NOMO-1 (cell line): ENCODE measurements around the gene KDF1.

ENCODE experiments used
- DNase-seq, 2 experiments: peaks; one replicate each; lab custom pipeline; 2025; ENCODE audit not compliant: unreplicated experiment in 2 of 2; lab: John Stamatoyannopoulos, UW

The KDF1 gene

GRCh38 chr1:26921540-26922430 lies 38.5 kb downstream of the KDF1 start, which contains the start of gene NUDC:
Gene NUDC, plus strand, starts transcription at chr1:26921743. Its CDS starts 106 bp downstream, at chr1:26921849.
- peak; percentile 96 to 97 for DNase-seq

GRCh38 chr1:26921126-26921539 lies 39.1 kb downstream of the KDF1 start:
- DNase-seq: no peak

GRCh38 chr1:26915204-26915842 lies 44.9 kb downstream of the KDF1 start:
- DNase-seq: no peak

GRCh38 chr1:26913754-26914619 lies 46.3 kb downstream of the KDF1 start, which contains the start of gene NR0B2:
Gene NR0B2, minus strand, starts transcription at chr1:26913975. Its CDS starts 35 bp downstream, at chr1:26913940.
- DNase-seq: no peak

GRCh38 chr1:26913389-26913753 lies 46.9 kb downstream of the KDF1 start:
- DNase-seq: no peak

GRCh38 chr1:26912147-26912490 lies 48.1 kb downstream of the KDF1 start:
- no peak for DNase-seq

GRCh38 chr1:26911399-26912146 lies 48.7 kb downstream of the KDF1 start:
- no peak for DNase-seq

- DNase-seq: no peak
Measured at GRCh38 chr1:26910343-26911160, 49.7 kb downstream of the KDF1 start.

- no peak for DNase-seq
Measured at GRCh38 chr1:26909951-26910342, 50.3 kb downstream of the KDF1 start.

GRCh38 chr1:26907071-26907917 lies 53.0 kb downstream of the KDF1 start:
- no peak for DNase-seq

- peak; percentile 8 to 44 for DNase-seq
Measured at GRCh38 chr1:26900815-26901511, 59.3 kb downstream of the KDF1 start.

- DNase-seq: peak; percentile 51 to 78
Measured at GRCh38 chr1:26900001-26900814, 60.1 kb downstream of the KDF1 start, which contains the start of gene GPATCH3. Gene GPATCH3, minus strand, starts transcription at chr1:26900467. Its CDS starts 25 bp downstream, at chr1:26900442.
